COR-L47 (cell line): ENCODE measurements around the gene AQR.

ENCODE experiments used
- DNase-seq: peaks from one replicate; lab custom pipeline; 2025; lab: John Stamatoyannopoulos, UW

Gene AQR

DNA sequence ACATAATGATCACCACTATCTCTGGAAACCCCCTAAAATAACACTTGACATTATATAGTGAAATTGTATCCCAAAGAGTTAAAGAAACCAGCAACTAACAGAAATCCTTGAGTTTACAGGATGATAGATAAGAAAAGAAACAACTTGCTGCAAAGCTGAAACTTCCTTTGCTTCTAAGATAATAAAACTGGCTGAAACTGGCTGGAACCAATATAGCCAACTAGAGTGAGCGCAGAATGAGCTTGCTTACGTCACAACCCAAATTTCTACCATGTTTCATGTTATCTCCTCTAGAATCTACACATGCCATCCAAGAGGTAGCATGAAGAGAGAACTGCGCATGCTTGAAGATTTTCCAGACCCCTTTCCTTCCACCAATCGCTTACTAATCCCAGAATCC is 90.4 kb downstream of the AQR start:
- DNase-seq: no peak

DNA sequence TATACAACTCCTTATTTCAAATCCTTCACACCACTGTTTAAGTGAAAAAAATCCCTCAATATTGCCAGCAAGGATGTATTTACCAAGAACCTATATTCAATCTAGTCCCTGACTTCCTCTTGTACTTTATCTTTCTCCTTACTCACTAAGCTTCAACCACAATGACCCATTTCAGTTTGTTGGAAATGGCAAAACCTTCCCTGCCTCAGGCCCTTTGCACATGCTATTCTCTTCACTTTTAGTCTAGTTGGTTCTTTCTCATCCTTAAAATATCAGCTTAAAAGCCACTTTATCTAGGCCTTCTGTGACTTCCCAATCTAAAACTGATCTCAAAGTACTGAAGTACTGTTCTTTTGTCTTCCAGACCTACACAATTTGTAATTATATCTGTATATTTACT is 92.9 kb downstream of the AQR start:
- no peak for DNase-seq

DNA sequence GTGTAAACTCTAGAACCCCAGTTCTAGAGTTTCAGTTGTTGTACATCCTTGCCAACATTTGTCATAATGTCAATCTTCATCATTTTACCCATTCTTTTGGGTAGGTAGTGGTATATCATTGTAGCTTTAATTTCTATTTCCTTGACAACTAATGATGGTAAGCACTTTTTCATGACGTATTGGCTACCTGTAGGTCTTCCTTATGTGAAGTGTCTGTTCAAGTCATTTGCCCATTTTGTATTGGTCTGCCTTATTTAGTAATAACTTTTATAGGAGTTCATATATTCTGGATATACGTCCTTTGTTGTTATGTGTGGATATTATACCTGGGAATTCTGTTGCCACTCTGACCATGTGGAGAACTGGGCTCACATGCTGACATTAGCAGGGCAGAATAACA is 100.4 kb downstream of the AQR start:
- no peak for DNase-seq

DNA sequence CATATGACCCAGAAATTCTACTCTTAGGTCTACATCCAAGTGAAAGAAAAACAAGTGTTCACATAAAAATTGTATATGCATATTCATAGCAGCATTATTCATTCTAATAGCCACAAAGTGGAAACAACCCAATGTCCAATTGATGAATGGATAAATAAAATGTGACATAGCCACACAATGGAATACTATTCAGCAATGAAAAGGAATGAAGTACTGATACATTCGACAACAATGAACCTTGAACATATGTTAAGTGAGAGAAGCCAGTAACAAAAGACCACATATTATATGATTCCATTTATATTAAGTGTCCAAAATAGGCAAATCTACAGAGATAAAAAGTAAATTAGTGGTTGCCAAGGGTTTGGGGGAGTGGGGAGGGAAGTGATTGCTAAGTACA is 104.0 kb downstream of the AQR start:
- no peak for DNase-seq

DNA sequence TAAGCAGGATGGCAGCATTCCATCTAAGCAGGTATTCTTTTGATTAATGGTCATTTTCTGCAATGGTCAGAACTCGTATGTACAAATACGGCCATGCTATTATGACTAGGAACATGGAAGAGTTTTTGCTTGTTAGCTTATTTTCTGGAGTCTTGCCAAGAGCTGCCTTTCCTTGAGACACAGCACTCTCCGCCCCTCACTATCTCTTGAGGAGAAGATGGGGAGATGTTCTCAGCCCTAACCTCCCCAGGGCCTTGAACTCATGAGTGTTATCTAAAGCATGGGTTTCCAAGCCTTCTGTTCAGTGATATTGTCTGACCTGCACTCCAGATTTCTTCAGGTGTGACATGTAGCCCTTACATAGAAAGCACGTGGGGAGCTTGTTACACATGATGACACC is 108.3 kb downstream of the AQR start:
- DNase-seq: no peak

DNA sequence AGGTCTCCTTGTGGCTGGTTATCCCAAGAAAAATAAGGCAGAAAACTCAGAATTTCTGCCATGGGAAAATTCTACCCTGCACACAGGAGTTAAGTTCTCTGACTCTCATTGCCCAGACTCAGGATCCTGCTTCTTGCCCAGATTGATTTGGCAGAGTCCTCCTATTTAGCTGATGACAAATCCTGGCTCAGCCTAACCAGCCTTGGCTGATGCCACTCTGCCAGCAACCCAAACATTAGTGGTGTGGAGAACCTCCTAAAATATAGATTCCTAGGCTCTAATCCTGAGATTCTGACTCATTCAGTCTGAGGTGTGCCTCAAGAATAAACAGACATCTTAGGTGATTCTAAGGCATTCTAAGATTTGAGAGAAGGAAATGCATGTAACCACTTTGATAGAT is 113.6 kb downstream of the AQR start:
- no peak for DNase-seq

DNA sequence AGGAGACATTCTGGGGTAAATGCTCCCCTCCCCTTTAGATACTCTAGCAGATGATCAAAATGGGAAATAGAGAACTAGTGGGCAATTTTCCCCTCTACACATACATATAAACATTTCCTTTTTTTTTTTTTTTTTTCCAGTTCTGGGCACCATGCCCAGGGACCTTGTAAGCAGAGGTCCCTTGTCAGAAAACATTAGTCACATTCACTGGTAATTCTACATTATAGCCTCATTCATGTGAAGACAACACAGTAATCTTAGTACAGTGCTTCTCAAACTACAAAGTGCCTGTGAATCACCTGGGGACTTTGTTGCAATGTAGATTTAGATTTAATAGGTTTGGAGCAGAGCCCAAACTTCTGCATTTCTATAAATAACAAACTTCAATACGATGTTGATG is 114.1 kb downstream of the AQR start:
- DNase-seq: peak; percentile 58

DNA sequence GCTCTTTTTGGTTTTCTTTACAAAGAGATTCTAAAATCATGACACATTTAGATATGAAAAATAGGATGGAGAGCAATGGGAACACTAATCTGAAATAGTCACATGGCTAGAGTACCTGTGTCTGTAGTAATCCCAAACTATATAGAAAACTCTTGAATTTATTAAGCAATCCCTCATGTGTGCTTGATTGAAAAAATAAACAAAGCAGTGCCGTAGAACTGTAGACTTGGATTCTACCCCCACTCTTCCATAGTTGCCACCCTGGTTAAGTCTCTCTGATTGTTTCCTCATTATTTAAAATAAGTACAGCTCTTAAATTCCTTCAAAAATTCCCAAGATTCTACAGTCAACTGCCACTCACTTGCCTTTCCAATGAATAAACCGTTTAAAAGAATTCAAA is 115.3 kb downstream of the AQR start:
- no peak for DNase-seq

DNA sequence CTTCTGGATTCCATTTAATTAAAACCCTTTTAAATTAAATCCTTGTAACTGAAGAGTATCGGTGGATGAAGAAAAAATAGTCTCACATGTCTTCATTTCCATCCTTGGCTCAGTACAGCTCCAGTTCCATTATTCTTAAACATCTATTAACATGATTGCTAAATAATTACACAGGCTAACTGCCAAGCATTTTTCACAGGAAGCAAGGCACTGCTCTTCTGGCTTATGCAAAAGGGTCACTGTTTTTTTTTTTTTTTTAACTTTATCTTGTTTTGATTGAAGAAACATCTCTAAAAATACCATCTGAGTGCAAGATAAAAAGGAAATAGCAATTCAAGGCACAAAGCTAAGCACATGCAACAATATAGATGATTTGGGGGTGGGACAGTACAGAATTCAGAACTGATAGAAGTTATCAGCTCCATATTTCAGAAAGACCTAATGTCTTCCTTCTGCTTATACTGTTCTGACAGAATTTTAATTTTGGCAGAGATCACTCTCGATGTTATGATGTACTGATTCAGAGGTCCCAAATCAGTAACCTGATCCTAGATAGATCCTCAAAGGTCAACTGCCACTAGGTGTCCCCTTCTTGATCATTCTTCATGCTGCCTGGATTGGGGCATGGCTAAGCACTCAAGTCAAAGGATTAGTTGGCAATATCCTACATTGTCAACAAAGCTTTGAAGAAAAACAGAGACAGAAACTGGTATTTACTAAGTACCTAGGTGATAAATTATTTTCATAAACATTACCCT is 116.4 kb downstream of the AQR start:
- peak; percentile 27 for DNase-seq

DNA sequence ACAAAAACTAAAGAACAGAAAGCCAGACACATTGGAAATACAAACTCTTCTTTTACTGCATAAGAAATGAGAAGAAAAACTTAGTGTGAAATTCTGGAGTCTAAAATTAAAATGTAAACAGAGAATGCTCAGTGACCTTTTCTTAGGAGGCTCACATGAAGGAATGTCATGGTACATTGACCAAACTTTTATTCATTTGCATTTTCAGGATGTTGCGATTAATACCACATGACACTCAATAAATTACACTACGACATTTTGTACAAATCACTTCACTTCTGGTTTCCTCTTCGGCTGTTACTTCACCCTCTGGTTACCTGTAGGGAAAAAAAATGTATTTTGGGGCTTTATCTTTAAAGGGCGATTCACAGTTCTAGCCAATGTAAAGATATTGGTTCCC is 117.8 kb downstream of the AQR start:
- no peak for DNase-seq

DNA sequence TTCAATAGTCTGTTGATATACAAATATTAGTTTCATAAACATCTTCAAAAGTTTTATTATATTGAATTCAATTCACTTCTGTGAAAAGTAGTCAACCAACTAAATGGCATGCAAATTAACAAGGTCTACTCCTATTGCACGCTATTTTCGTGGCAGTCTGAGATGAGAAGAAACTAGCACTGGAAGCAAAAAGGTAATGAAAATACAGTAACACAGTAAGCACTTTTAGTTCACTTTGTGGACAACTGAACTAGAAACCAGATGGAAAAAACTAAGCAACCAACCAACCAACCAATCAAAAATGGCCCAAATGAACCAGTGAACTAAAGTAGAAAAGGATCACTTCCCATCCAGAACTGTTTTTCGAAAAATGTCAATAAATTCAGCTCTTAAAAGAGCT is 118.5 kb downstream of the AQR start:
- DNase-seq: no peak

DNA sequence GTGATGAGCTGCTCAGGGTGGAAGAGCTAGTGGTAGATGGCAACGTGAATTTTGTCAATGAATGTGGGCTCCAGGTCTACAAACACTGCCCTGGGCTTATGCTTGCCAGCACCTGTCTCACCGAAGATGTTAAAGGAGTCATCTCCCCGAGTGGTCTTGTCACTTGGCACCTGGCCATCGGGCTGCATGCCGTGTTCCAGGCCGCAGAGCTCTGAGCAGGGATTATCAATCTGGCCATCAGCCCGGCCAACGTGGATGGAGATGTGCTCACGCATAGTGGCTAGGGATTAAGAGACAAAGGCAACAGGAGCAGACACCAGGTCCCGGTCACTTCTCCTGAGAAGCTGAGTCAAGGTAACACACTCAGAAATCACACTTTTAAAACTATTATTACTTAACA is 119.4 kb downstream of the AQR start:
- DNase-seq: peak; percentile 49

DNA sequence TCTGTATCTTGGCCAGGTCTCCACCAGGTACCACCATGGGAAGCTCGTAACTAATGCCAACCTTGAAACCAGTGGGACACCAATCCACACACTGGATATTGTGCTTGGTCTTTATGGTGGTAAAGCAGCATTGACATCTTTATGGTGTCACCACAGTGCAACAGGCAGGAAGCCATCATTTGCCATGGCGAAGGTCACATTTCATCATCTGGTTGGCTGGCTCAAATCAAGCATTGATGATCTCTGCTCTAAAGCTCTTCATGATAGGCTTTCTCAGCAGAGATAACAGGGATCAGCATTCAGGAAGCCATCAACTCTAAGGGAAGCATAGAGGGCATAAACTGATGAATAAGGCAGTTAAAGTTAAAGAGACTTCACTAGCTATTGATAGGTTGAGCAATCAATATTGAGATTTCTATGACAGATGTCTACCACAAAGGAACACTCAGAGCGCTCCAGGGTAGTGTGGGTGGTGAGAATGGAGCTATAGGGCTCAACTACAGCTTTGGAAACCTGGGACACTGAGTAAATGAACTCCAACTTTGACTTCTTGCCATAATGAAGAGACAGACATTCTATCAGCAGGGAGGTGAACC is 120.1 kb downstream of the AQR start:
- DNase-seq: no peak

DNA sequence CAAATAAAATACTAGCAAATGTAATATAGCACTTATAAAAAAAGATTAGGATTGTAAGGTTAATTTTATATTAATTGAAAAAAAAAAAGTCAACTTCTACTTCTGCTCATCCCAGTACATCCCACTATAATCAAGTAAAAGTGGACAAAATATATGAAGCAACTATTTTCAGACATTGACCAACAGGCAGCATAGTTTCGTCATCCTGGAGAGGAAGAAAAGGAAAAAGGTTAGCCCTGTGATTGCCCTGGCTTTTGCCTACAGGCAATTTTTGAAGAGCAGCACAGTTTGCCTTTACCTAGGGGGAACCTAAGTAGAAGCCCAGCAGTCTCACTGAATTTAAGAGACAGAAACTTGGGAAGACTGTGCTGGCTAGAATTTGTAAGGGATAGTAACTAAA is 121.9 kb downstream of the AQR start:
- DNase-seq: no peak

DNA sequence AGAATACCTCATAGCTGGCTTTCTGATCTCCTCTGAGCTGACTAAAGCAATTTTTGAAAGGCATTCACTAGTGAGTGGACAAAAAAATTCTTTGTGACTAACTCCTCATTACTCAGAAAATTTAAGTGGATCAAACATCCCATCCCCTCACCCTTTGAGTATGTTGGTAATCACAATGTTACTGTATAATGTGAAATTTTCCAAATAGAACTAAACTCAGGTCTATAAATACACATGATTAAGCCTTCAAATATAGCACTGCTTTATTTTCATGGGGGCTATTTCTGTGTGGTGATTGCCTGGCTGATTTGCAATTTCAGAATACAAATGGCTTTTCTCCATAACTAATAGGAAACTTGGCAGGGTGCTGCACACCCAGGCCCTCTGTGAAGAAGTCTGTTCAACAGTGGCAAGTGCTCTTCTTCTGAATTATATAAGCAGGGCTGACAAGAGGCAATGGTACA is 128.2 kb downstream of the AQR start:
- DNase-seq: no peak

DNA sequence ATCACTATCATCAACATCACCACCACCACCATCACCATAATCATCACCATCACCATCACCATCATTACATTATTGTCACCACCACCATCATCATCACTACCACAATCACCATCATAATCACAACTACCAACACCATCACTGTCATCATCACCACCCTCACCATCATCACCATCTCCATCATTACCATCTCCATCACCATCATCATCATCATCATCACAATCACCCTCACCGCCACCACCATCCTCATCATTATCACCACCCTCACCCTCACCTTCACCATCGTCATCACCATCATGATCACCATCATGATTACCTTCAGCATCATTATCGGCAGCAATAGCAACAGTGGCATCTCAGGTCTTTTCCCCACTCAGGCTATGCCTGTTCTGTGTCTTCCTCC is 131.3 kb downstream of the AQR start:
- DNase-seq: no peak

DNA sequence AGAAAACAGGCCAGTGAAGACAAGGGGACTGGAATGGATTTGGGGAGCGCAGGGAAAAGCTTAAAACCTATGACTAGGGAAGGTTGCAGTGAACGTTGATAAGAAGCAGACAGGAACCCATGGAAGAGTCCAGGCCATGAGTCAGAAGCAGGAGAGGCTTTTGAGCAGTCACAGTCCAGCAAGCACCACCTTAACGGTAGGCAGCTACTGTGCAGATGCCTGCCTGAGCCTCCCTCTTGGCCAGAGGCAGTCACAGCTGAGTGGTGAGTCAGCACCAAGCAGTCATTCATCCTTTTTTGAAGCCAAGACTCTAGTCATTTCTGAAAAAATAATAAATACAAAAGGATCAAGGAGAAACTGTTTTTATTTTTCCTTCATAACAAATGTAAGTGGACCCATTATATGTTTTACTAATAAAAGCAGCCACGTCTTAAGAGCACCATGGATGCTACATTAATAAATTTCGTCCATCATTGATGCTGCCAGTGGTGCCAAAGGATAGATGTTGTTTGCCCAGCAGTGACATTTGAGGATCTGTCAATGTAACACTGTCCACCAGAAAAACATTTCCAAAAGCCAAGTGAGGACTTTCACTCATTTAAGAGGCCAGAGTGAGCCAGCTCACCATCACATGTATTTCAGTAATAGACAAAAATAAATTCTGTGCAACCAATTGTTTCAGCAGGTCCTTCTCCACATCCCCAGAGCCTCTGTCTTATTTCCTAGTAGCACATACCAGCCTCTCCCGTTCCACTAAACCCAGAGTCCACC is 132.1 kb downstream of the AQR start:
- no peak for DNase-seq

DNA sequence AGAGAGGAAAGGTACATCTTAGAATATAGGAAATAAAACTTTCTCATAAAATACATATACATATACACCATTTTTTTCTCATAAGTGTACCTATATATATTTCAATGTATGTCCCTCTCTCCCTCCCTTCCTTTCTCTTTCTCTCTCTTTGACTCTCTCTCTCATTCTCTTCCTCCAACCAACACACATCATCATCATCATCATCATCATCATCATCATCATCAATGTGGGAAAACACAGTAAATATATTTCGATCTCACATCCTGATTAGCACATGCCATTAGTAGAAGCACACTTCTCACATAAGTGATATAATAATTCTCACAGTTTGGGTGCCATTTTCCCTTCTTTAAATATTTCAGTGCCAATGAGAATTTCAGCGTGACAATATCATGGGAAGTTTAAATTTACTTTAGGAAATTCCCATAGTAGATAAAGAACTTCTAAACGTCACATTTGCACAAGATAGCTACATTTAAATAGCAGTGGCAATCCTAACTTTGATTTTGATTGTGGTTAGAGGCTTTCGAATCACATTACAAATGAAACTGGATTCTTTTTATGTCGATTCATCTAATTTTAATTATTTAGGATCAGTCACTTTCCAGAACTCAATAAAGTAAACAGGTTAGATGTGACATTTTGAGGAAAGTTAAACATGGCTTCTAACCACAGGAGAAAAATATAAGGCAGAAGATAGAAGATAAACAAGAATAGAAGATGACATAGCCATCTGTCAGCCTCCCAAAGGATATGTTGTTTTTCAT is 141.2 kb downstream of the AQR start:
- no peak for DNase-seq

DNA sequence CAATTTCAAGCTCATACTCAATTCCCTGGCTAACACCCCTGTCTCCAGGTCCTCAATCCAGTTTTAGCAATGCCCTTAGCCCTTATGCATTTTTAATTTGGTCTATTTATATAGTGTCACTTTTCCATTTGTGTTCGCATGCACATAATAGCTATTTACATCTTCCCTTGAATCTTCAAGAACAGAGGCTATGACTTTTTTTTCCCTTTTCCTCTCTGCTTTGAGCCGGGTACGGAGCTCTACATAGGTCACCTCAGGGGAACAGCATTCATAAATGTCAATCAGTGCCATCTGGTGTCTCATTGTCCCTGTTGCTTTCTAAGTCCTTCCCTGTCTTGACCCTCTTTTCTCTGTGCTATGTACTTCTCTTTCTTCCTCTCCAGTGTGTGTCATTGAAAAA is 147.7 kb downstream of the AQR start:
- DNase-seq: no peak

DNA sequence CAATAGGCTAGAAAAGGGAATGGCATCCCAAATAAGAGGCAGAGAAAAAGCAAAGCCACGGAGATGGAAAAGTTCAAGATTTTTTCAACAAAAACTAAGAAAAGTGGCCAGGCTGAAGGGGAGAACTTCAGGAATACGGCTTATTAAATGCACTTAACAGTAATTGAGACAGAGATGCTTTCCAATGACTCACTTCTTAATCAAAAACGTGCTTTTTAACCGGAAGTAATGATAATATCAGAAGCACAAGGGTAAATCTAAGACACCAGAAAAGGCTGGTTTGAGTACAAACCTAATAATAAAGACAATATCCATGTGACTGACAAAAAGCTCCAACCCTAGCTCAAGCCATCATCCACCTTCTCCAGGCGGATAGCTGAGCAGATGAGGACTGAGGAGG is 149.4 kb downstream of the AQR start:
- no peak for DNase-seq

DNA sequence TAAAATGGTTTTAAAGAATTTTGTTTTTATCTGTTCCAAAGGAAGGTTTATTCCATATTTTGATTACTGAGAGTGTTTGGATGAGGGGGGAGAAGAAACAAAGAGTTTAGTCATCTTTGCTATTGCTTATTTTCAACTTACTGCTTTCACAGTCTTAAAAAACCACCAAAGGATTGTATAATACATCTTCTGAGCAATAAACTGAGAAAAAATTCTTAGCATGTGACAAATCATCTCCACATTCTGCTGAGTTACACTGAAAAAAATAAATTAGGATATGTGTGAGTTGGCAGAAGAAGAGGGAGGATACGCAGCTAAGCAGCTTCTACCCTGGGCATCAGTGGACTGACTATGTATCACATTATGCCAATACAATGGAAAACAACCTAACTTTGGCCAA is 151.0 kb downstream of the AQR start:
- DNase-seq: no peak

DNA sequence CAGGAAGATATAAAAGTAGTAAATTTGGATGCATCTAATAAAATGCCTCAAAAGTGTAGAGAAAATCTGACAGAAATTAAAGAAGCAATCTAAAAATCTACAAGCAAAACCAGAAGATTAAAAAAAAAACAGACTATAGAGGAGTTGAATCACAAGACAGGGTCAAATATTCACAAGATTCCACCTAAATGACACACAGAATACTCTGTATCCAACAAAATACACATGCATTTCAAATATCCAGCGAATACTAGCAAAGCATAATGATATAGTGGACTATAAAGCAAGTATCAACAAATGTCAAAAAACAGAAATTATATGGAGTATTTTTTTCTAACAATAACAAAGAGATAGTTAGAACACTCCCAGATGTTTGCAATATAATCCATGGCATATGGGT is 153.7 kb downstream of the AQR start:
- DNase-seq: no peak
